HG02571 (cell line): ENCODE results near the gene GOLGA6B.
"Not testable (repeated sequence)": the region's sequence is repeated elsewhere in the genome, so short reads cannot be mapped to it uniquely, and the experiment has no call there.

Source experiments
- ATAC-seq: cut with Tn5 transposase; IDR thresholded peaks from one replicate; pipeline ENCODE4 v1.9.1; 2021; ENCODE audit warnings: mild to moderate bottlenecking, moderate library complexity; ENCODE audit not compliant: unreplicated experiment

GOLGA6B gene, protein sequence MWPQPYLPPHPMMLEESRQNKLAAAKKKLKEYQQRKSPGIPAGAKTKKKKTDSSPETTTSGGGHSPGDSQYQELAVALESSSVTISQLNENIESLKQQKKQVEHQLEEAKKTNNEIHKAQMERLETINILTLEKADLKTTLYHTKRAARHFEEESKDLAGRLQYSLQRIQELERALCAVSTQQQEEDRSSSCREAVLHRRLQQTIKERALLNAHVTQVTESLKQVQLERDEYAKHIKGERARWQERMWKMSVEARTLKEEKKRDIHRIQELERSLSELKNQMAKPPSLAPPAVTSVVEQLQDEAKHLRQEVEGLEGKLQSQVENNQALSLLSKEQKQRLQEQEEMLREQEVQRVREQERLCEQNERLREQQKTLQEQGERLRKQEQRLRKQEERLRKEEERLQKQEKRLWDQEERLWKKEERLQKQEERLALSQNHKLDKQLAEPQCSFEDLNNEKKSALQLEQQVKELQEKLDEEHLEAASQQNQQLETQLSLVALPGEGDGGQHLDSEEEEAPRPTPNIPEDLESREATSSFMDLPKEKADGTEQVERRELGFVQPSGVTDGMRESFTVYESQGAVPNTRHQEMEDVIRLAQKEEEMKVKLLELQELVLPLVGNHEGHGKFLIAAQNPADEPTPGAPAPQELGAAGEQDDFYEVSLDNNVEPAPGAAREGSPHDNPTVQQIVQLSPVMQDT

GRCh38 chr15:72654397-72654796 is at the start of gene GOLGA6B:
TSS of gene GOLGA6B (plus strand) at chr15:72654697. CDS start at chr15:72654738, 41 bp downstream.
- ATAC-seq: not testable (repeated sequence)

DNA sequence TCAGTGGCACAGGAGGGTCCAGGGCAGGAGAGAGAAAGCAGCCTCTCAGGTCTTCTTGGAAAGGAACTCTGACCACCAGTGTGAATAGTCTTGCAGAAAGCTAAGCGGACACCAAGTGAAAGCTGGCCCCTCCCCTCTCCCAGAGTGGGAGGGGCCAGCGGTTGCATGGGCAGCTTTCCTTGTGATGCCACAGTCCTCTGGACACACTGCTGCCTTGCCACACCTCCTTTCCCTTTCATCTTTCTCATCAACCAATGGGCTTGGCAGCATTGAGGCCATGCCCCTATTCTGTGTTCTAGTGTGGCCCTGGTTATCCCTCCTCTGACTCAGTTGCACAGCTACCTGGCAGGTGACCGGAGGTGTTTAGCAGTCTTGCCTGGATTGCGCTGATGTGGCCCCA is 49.7 kb upstream of the GOLGA6B start:
- no peak for ATAC-seq

GRCh38 chr15:72608084-72608483 is 46.4 kb upstream of the GOLGA6B start:
- ATAC-seq: not testable (repeated sequence)

DNA sequence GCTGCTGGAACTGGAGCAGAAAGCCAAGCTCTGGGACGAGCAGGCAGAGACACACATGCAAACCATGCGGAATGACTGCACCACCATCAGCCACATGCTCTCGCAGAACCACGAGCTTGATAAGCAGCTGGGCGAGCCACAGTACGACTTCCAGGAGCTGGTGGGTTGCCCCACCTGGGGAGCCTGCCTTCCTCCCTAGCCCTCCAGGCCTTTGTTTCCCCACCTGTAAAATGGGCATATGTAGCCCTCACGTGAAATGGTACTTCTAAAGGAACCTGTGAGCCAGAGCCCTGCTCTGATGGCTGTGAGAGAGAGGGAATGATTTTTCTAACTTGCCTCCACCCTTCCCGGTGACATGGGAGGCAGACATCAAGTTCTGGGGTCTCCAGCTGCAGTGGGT is 44.6 kb upstream of the GOLGA6B start:
- no peak for ATAC-seq

GRCh38 chr15:72612324-72612723 is 42.2 kb upstream of the GOLGA6B start:
- not testable (repeated sequence) for ATAC-seq

DNA sequence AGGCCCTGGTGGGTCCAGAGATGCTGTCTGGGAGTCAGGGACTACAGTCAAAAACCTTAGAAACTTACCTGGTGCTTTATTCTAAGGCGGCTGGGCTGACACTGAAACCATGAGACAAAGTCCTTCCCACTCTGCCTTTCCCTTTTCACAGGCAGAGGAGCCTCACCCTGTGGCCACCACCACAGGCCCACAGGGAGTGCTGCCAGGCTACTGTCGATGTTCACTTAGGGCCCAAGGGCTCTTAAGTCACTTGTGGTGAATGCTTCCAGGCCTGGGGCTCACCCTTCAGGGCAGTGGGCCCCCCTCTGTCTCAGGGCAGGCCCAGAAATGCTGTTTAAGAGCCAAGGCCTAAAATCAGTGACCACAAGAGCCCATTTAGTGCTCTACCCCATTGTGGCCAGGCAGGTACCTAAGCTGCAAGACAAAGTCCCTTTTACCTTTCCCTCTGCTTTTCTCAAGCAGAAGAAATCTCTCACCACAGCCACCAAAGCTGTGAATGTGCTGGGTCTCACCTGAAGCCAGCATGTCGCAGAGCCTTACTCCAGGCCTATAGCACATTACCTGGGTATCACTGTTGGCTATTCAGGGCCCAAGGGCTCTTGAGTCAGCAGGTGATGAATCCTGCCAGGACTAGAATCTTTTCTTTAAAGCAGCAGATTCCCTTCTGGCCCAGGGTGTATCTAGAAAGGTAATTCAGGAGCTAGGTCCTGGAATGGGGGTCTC is 39.5 kb upstream of the GOLGA6B start:
- no peak for ATAC-seq

DNA sequence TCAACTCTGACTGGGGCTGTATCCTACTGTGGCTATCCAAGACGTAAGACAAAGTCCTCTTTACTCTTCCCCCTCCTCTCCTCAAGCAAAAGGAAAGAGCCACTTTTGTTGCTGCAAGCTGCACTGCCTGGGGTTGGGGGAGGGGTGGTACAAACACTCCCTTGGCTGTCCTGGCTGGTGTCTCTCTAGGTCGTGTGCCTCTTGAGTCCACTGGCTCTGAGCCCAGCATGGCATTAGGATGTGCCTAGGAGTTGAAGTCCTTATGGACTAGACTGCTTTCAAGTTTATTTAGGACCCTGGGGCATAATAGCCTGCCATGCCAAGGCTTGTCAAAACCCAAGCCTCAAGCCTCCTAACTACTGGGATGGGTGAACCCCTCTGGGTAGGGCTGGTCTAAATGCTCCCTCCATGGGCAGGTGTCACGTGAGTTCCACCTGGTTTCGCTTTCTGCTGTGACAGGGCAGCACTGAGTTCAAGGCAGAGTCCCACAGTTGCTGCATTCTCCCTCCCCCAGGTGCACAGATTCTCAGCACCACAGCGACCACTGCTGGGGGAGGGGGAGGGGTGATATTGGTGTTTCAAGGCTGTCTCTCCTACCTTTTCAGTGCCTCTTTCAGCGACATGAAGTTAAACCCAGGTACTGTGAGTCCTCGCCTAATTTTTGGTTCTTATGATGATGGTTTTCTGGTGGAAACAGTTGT is 38.8 kb upstream of the GOLGA6B start:
- ATAC-seq: not testable (repeated sequence)

- no peak for ATAC-seq
These were observed 37.8 kb upstream of the GOLGA6B start for GRCh38 chr15:72616491-72617210.

GRCh38 chr15:72623854-72624253 is 30.6 kb upstream of the GOLGA6B start:
- not testable (repeated sequence) for ATAC-seq

- ATAC-seq: not testable (repeated sequence)
These were observed 28.3 kb upstream of the GOLGA6B start for GRCh38 chr15:72626153-72626552.

GRCh38 chr15:72628249-72629067 is 26.0 kb upstream of the GOLGA6B start:
- ATAC-seq: not testable (repeated sequence)

- ATAC-seq: not testable (repeated sequence)
These were observed 25.4 kb upstream of the GOLGA6B start for GRCh38 chr15:72629068-72629570.

DNA sequence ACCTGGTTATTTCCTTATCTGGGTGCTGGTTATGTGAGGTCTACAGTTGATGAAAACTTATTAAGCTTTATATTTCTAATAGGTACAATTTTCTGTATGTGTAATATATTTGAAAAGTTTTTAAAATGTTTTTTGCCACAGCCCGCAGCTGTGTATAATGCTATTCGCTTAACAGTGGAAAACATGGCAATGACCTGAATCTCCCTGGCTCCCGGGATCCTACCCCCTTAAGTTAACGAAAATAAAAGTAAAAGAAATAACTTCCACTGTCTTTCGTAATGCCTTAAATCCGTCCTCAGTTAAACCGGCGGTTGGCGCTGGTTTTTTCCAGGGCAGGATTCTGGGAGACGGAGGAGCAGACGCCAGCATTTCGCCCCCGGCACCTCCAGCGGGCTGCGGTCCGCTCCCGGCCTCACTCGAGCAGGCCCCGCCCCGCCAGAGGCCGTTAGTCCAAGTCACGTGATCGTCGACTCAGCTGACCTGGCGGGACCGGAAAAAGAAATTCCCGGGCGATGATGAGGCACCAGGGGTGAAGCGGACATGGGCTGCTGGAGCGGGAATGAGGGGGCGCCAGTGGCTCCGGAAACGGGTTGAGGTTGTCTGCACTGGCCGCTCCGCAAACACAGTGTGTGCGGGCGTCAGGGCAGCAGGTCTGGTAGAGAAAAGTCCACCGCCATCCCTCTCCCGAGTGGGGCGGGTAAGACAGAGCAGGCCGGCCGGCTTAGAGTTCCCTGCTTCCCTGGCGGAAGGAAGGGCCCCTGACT is 17.8 kb upstream of the GOLGA6B start:
- ATAC-seq: not testable (repeated sequence)

DNA sequence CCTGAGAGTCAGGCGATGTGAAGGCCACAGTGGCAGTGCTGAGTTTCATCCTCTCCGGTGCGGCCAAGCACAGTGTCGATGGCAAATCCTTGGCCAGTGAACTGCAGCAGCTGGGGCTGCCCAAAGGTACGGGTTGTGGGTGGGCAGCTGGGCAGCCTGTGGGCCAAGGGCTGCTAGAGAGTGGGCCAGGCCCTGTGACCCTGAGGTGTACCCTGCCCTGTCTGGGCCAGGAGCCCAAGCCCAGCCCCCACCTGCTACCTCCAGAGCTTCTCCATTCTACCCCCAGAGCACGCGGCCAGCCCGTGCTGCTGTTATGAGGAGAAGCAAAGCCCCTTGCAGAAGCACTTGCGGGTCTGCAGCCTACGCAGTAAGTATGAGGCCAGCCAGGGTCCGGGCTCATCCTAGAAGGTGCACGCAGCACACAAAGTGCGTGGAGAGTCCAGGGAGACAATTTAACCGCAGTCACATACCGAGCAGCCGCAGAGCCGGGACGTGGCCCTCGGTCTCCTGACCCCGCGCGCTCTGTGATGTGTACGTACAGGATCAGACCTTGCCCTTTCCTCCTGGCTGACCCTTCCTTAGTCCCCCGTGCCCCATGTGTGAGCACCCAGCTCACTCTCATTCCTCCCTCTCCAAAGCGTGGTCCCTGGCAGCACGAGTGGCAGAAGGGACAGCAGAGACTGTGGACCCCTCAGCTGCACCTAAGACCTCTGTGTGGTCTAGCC is 14.6 kb upstream of the GOLGA6B start:
- not testable (repeated sequence) for ATAC-seq

DNA sequence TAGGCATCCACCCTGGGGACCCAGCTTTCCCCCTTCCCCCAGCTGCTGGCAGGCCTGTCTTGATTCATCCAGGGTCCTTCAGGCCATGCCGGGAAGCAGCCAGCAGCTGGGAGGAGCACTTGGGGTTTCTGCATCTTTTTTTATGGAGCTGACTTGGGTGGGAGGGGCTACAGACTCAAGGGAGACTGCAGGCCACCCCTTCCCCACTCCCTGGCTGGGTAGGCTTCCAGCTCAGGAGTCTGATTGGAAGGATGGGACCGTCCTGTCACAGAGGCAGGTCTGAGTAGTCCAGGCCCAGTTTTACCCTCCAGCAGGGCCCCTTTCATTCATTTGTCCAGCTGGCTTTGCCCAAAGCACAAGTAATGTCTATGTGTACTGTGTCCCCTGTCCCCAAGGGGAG is 12.2 kb upstream of the GOLGA6B start:
- not testable (repeated sequence) for ATAC-seq

DNA sequence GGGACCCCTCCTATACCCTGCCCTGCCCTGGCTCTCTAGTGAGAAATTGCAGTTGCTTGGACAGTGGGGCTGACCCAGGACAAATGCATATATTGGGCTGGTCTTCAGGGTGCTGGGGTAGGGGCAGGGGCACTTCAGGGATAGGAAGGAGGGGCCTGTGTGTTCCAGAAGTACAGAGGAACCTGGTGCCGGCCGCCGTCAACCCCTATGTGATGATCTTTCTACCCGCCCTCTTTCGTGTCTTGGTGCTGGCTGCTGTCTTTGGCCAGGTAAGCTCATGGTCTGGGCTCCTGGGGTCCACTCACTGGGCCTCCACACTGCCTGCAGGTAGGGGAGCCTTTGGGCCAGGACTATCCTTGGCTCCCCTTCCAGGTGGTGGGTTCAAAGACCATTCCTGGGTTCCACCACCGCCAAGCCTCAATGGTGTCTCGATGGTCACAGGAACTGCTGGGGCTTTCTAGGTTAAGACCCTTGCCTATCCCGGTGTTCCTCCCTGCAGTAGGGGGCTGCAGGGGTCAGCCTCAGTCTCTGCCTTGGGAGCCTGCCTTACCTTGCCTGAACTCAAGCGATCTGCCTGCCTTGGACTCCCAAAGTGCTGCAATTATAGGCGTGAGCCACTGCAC is 5.8 kb upstream of the GOLGA6B start:
- ATAC-seq: not testable (repeated sequence)

DNA sequence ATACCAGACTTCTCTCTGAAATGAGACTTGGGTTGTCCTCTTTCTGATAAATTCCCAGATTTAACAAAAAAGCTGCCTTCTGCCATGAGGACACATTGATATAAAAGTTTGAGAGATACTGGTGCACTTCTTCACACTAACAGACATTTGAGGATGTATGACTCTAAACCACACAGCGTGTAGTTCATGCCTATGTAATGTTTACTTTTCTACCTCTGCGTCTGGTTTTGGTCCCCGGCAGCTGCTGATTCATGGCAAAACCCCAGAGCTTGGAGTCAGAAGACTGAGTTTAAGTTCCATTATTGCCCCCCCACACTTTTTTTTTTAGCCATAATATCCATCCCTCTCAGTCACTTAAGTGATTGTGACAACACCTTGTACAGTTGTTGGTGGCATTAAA is 1.5 kb downstream of the GOLGA6B start:
- not testable (repeated sequence) for ATAC-seq
